GM18520 (cell line): Measurements from ENCODE around the gene THSD8.
"Not testable (repeated sequence)": the region's sequence is repeated elsewhere in the genome, so short reads cannot be mapped to it uniquely, and the experiment has no call there.

Experiments
- ATAC-seq: cut with Tn5 transposase; IDR thresholded peaks from one replicate; pipeline ENCODE4 v1.9.1; 2021; ENCODE audit not compliant: unreplicated experiment

Gene THSD8

DNA sequence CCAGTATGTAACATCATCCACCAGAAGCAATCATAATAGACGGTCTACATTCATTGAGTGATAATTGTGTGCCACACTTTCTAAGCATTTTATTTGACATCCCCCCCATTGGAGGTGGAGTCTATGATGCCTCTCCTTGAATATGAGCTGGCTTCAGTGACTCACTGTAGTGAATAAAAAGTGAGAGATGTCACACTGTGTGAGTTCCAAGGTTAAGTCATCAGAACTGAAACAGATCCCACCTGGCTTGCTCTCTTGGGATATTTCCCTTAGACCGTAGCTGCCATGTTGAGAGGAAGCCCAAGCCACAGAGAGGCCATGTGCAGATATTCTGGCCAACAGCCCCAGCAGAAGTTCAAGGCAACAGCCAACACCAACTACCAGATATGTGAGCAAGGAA, 19.9 kb downstream of the THSD8 start:
- no peak for ATAC-seq

- no peak for ATAC-seq
These were observed 23.6 kb downstream of the THSD8 start for GRCh38 chr19:12825254-12826131.

- ATAC-seq, result no peak
These were observed 26.6 kb downstream of the THSD8 start for GRCh38 chr19:12828494-12828893.

GRCh38 chr19:12833418-12833737, 31.5 kb downstream of the THSD8 start:
- no peak for ATAC-seq

- ATAC-seq, result no peak
These were observed 32.1 kb downstream of the THSD8 start for GRCh38 chr19:12833738-12834565.

DNA sequence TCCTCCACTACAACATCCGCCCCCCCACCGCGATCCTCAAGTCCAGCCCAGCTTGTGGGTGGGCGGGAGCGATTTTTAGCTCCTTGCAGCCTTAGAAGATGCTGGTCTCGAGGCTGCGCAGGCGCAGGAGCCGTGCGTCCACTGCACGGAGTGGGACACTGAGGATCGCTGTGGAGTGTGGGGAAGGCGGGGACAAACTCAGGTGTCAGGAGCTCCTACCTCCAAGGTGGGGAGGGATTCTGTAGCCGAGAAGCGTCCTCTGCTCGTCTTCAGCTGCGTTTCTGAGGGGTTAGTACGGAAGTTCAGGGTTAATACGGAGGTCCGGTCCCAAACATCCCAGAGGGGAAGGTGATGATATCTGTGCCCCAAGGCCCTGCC, 32.7 kb downstream of the THSD8 start, which contains the start of gene RTBDN:
RTBDN (minus strand) TSS at position 14 of the 378 bp plus-strand sequence. CDS start 4,600 bp downstream, outside the sequence.
- no peak for ATAC-seq

DNA sequence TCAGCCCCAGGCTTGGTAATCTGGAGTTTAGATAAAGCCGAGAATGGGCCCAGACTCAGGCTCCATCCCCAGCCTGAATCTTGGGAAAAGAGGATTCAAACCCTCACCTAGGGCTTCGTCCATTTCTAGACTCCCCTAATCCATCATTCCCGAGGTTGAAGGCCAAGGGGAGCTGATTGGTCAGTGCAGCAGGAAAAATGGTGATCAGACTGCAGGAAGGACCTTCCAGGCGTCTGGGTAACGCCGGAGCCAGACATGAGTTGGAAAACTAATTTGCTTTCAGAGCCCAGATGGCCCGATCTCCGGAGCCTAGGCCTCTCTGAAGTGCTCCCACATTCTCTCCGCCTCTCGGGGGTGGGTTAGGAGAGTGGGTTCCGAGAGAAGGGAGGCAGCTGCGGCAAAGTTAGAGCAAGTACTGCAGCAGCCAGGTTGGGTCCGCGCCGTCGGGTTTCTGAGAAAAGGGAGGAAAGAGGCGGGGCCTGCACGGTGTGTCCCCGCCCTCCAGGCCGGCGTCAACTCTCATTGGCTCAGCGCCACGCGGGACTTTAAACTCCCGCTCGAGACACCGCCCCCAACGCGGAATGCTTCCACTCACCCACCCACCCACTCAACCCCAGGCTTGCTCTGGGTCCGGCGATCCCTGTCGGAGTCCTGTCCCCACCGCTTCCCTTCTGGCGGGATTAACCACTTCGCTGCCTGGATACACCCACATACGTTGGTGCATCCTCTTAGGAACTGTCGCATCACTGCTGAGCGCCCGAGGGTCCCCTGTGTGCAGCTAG, 33.3 kb downstream of the THSD8 start:
- no peak for ATAC-seq

- ATAC-seq, result no peak
These were observed 34.6 kb downstream of the THSD8 start for GRCh38 chr19:12836529-12836863.

- ATAC-seq, result no peak
These were observed 35.4 kb downstream of the THSD8 start for GRCh38 chr19:12837225-12837624.

- ATAC-seq, result no peak
These were observed 36.5 kb downstream of the THSD8 start, which contains the start of gene MAST1 for GRCh38 chr19:12838182-12838885. Gene MAST1 (plus strand): TSS chr19:12838515. CDS start chr19:12838573, 58 bp downstream.

GRCh38 chr19:12838886-12839756, 37.3 kb downstream of the THSD8 start:
- no peak for ATAC-seq

- ATAC-seq, result no peak
These were observed 38.5 kb downstream of the THSD8 start for GRCh38 chr19:12840091-12841079.

DNA sequence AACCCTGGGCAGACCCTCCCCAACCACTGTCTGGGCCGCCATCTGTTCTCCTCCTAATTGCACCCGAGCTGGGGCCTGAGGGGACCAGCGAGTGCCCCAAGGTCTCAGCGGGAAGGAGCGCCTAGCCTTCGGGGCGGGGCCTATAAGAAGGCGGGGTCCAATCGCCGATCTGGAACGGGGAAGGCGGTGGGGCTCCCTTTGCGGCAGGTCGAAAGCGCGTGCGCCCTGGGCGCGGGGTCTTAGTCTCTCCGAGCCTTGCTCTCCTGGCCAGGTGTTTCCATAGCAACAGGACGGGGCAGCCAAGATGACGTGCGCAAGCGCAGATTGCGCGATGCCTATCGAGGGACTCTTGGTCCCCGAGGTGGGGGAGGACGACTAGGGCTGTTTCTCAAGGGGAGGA, 39.2 kb downstream of the THSD8 start:
- no peak for ATAC-seq

GRCh38 chr19:12842511-12842910, 40.6 kb downstream of the THSD8 start:
- ATAC-seq, result no peak

GRCh38 chr19:12843328-12843727, 41.5 kb downstream of the THSD8 start:
- no peak for ATAC-seq

- no peak for ATAC-seq
These were observed 42.3 kb downstream of the THSD8 start for GRCh38 chr19:12843999-12844732.

DNA sequence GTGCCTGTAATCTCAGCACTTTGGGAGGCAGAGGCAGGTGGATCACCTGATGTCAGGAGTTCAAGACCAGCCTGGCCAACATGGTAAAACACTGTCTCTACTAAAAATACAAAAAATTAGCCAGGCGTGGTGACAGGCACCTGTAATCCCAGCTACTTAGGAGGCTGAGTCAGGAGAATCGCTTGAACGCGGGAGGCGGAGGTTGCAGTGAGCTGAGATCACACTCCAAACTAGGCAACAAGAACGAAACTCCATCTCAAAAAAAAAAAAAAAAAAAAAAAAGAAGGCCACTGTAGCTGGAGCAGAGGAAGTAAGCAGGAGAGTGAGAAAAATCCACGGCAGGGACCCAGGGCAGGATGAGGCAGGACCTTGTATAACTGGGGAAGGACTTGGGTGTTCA, 44.7 kb downstream of the THSD8 start:
- not testable (repeated sequence) for ATAC-seq
